Thyroid gland (tissue), 4 donors: ENCODE results near the gene FANCC.

Experiments
- CTCF ChIP-seq, 6 experiments: fragments of 200-600 bp in 3 of 6; fragments of 450-650 bp in 3 of 6; sonication (generic) in 3 of 6; IDR thresholded peaks; one replicate each; pipeline ENCODE4 v1.5.1; 2016 to 2019; ENCODE audit warnings: antibody characterized with exemption in 6 of 6, mild to moderate bottlenecking in 2 of 6, inconsistent platforms in 1 of 6, moderate library complexity in 1 of 6
- POLR2A ChIP-seq, 2 donors: fragments of 450-650 bp; IDR thresholded peaks; one replicate each; pipeline ENCODE4 v1.6.1; 2017; ENCODE audit warnings: antibody characterized with exemption in 2 of 2, mild to moderate bottlenecking in 2 of 2, moderate library complexity in 1 of 2

GRCh38 chr9:95087659-95088242 is 229.8 kb downstream of the FANCC start:
- TF ChIP-seq CTCF (IDR thresholded peaks at IDR 0.05) (peak in 3 of 6 experiments; percentile 16 to 39 (median 36)), POLR2A (IDR thresholded peaks at IDR 0.05) (peak in 1 of 2 donors; percentile 3)
